Measurements from ENCODE around the gene L3HYPDH.

Gene L3HYPDH

DNA sequence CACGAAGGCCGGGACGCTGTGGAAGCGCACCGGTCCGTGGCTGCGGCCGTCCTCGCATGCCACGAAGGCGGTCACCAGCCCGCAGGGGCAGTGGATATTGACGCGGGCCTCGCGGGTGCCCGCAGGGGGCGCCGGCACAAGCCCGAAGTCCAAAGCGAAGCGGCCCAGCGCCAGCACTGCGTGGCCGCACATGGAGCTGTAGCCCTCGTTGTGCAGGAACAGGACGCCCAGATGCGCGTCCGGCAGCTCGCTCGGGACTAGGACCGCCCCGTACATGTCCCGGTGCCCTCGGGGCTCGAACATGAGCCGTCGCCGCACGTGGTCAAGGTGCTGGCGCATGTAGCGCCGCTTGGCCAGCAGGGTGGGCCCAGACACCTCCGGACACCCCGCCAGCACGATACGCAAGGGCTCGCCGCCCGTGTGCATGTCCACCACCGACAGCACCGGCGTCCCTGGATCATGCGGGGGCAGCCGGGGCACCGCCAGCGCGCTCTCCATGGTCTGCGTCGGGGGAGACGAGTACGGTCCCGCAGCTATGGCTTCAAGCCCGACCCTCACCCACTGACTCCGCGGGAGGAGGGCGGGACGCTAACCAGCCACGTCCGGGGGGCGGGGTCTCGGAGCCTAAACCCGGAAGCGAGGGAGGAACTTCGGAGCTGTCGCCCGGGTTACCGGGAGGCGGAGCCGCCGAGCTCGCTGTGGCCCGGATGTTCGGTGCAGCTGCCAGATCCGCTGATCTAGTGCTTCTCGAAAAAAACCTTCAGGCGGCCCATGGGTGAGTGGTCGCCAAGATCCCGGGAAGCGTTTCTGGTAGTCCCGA is at the start of gene L3HYPDH, which contains the start of gene JKAMP:
Gene L3HYPDH, minus strand, starts transcription at position 590 of the 820 bp plus-strand sequence. Its CDS starts 92 bp downstream, at position 498.
Gene JKAMP, plus strand, starts transcription at position 699 of the 820 bp plus-strand sequence. Its CDS starts 73 bp downstream, at position 772.
- peak; percentile 98 for DNase-seq

- DNase-seq: no peak
These were observed 48.2 kb upstream of the L3HYPDH start for GRCh38 chr14:59532419-59532818.

- DNase-seq: no peak
These were observed 46.1 kb upstream of the L3HYPDH start for GRCh38 chr14:59530349-59530748.

DNA sequence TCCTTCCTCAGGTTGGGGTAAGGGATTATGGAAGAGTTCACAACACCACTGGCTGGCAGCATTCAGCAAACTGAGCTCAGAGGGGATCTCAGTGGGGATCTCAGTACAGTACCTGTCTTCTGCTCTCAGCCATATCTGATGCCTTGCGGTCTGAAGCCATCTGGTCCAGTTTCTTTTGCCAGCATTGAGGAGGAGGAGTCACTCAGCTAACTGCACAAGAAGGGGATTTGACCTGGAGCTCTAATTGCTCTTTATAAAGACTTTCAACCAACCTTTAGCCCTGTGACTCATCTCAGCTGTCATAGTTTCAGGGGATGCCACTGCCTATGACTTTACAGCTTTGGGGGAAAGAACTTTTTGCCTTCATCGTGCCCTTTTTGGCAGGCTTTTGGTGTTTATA is 45.0 kb upstream of the L3HYPDH start:
- no peak for DNase-seq

- DNase-seq: no peak
These were observed 36.0 kb upstream of the L3HYPDH start for GRCh38 chr14:59520224-59520623.

DNA sequence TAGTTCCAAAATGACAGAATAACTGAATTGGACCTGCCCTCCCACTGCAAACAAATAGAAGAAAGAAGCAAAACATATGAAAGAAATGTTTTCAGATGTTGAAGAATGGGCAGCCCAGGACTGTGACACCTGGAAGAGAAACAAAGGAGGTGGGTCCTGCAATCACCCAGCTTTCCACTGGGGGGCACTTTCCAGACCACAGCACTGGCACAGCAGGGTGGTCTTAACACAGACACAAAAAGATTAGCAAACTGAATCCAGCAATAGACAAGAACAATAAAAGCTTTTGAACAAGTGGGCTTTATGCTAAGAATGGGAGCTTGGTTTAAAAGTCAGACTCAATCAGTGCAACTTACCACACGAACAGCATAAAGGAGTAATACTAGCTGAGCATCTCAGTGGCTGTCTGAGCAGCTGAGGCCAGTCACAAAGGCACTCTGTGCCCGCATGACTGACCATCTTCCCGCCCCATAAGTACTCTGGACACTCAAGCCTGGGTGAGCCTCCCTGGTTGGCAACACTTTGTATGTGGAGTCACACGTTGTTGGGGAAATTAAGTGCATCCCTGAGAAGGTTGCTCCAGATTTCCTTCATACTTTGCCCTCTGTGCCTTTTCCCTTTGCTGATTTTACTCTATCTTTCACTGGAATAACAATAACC is 27.8 kb upstream of the L3HYPDH start:
- no peak for DNase-seq

DNA sequence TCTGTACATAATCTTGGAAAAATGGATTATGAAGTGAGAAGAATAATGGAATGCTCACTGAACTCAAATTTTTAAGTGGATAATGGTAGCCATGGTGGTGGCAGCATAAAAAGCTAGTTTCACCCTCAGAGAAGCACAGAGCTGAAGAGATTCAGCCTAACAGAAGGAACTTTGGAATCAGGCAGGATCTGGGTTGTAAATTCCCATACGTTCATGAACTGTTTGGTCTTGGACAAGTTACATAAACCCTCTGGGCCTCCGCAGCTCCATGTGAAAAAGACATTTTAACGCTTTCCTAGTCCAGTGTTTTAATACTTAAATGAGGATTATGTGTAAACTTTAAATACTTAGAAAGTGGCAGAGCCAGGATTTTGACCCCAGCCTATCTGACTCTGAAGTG is 26.8 kb upstream of the L3HYPDH start:
- no peak for DNase-seq

GRCh38 chr14:59510001-59510400 is 25.8 kb upstream of the L3HYPDH start:
- DNase-seq: no peak

DNA sequence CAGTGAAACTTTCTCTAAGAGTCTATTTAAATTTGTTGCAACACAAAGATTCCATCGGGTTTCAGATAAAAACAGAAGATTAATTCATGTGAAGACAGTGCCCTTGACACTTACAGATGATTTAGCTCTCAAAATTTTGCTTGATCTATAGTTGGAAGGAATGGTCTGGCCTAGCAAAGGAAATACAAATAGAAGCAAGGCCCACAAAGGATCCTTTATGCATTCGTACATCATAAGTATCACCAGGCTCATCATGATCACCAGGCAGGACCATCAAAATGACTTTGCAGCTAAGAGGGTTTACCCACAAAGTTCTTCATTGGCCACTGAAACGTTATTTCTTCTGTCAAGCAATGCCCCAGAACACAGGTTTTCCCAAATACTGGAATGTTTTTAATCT is 24.9 kb upstream of the L3HYPDH start:
- DNase-seq: no peak

- DNase-seq: no peak
These were observed 23.5 kb upstream of the L3HYPDH start for GRCh38 chr14:59507752-59508103.

- DNase-seq: peak; percentile 59
These were observed 23.0 kb upstream of the L3HYPDH start for GRCh38 chr14:59507063-59507751.

GRCh38 chr14:59503256-59503655 is 19.0 kb upstream of the L3HYPDH start:
- DNase-seq: no peak

GRCh38 chr14:59500732-59501131 is 16.5 kb upstream of the L3HYPDH start:
- no peak for DNase-seq

DNA sequence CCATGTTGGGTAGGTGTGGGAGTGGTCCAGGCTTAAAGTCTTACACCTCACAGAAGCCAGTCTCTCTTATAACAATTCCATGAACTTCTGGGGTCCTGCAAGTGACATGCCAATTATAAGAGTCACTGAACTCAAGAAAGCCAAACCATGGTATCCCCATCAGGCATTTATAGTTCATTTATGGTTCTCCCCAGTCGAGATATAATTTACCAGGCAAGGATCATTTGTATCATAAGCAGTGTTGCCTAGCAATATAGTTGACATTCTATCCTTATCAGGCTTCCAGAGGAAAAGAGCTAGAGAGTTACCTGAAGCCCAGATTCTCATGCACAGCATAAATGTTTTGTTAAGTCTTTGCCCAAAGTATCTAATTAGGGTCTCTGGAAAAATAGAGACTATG is 8.2 kb upstream of the L3HYPDH start:
- no peak for DNase-seq

GRCh38 chr14:59490756-59491155 is 6.5 kb upstream of the L3HYPDH start:
- no peak for DNase-seq

- DNase-seq: no peak
These were observed 499 bp upstream of the L3HYPDH start for GRCh38 chr14:59484639-59485175.

DNA sequence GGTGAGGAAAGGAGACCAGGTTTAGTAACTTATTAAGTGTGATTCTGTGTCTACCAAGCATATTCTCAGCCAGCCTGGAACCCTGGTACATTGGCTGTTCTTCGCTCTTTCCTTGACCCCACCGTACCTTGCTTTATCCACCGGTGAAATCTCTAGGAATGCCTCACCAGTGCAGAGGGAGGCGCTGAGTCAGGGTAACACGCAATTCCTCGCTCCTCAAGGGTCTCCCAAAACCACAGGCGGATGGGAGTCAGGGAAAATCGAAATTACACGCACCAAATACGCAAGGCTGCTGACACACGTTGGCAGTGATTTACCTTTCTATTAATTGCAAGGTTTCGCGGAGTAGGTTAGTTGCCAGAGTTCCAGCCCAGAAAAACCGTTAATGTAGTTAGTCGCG is 845 bp downstream of the L3HYPDH start:
- peak; percentile 42 for DNase-seq

GRCh38 chr14:59482541-59483331 is 1.5 kb downstream of the L3HYPDH start:
- DNase-seq: no peak

DNA sequence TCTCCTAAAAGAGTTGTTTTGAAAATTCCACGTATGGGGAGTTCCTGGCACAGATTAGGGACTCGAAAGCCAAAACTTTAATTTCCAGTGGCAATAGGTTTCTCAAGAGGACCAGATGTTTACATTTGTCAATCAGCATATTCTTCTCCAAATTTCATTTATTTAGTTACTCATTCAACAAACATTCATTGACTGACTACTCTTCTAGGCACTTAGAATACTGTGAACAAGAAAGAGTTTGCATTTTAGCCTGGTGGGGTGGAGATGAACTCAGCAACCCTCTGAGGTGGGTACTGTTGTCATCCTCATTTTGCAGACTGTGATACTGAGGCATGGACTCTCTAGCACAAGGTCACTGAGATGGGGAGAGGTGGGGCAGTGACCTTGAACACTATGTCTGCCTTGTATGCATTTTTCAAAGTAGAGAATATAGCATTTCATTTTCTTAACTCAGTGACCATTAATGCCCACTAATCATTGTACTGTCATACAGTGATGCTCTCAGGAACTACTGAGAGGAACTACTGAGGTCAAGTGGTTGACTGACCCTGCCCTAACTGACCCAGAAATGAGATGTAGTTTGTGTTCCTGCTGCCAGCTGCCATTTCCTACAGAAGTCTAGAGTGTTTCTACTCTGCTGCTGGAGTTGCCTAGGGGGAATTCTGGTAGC is 2.2 kb downstream of the L3HYPDH start:
- no peak for DNase-seq

DNA sequence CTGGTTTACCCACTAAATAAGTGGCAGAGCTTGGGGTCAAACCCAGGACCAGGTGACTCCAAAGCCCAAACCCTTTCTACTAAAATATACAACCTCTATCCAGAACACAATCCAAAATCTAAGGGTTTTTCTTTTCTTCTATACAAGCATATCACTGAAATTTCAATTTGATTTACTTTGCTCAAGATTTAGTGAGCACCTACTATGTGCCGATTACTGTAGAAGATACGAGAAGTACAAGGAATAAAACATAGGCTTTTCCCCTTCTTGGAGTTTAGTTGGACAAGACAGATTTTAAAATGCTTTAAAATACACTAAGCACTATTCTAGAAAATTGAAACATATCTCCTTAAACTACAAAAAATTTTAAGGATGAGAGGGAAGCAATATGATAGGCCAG is 2.8 kb downstream of the L3HYPDH start:
- DNase-seq: no peak

DNA sequence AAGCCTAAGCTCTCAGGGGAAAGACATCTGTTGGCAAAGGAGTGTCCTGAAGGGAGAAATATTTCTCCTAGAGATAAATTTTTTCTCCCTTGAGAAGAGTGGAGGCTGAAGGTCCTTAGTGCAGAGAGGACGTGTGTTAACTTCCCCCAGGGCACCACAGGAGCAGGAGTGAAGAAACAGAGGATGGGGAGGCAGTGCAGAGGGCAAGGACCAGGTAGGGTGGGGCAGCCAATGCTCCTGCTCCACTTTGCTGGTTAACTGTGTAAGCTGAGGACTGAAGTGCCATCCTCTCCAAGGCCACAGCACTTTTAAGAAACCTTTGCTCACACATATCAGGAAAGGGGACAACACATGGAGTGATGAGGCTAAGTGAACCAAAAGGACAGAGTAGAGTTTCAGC is 4.0 kb downstream of the L3HYPDH start:
- no peak for DNase-seq

DNA sequence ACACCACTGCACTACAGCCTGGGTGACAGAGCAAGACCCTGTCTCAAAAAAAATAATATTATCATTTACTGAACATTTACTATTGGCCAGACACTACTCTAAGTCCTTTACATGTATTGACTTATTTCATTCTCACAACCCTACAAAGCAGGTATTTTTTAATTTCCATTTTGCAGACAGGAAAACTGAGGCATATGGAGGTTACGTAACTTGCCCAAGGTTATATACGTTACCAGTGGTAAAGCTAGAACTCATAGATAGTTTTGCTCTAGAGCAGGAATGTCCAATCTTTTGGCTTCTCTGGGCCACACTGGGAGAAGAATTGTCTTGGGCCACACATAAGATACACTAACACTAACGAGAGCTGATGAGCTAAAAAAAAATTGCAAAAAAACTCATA is 5.7 kb downstream of the L3HYPDH start:
- no peak for DNase-seq
